GM23338 (cell line): ENCODE measurements around the gene ABHD16A. TPM values are rescaled to one million over a fixed set of nuclear protein-coding genes. Genes with fewer than 3 reads are reported as not detected.

Source experiments
- ATAC-seq: fragments of 200-7000 bp; cut with Tn5 transposase; 3 replicates; pipeline ENCODE4 v1.9.1; 2020
- DNase-seq: peaks from one replicate; pipeline ENCODE4 v3.0.0-alpha.2; 2015; ENCODE audit warnings: low spot score
- H2AFZ ChIP-seq: fragments of 200-600 bp; sonication (generic); 2 replicates; pipeline ENCODE4 v1.8.0; 2016; ENCODE audit warnings: antibody characterized with exemption, mild to moderate bottlenecking, moderate library complexity
- H3F3A ChIP-seq: fragments of 200-600 bp; sonication (generic); replicated peaks from 2 replicates; pipeline ENCODE4 v1.8.0; 2017; ENCODE audit warnings: antibody characterized with exemption, mixed run types, low read depth
- H3K27ac ChIP-seq: fragments of 200-600 bp; sonication (generic); 2 replicates; pipeline ENCODE4 v1.6.1; 2016; ENCODE audit warnings: low read depth
- H3K27me3 ChIP-seq: fragments of 200-600 bp; sonication (generic); 2 replicates; pipeline ENCODE4 v1.8.0; 2016; ENCODE audit warnings: mild to moderate bottlenecking, mixed run types, moderate library complexity; ENCODE audit not compliant: insufficient read depth
- H3K36me3 ChIP-seq: fragments of 200-600 bp; sonication (generic); 2 replicates; pipeline ENCODE4 v1.8.0; 2016; ENCODE audit warnings: mild to moderate bottlenecking; ENCODE audit not compliant: insufficient read depth
- H3K4me1 ChIP-seq: fragments of 200-600 bp; sonication (generic); 2 replicates; pipeline ENCODE4 v1.8.0; 2016; ENCODE audit warnings: mild to moderate bottlenecking, moderate library complexity; ENCODE audit not compliant: insufficient read depth
- H3K4me2 ChIP-seq: fragments of 200-600 bp; sonication (generic); 2 replicates; pipeline ENCODE4 v1.7.1; 2017; ENCODE audit warnings: mixed run types
- H3K4me3 ChIP-seq: fragments of 200-600 bp; sonication (generic); 2 replicates; pipeline ENCODE4 v1.6.1; 2016; ENCODE audit warnings: mixed run types
- H3K79me2 ChIP-seq: fragments of 200-600 bp; sonication (generic); replicated peaks from 2 replicates; pipeline ENCODE4 v1.8.0; 2017; ENCODE audit warnings: mild to moderate bottlenecking; ENCODE audit not compliant: insufficient read depth
- H3K9me2 ChIP-seq: fragments of 200-600 bp; sonication (generic); 2 replicates; pipeline ENCODE4 v1.8.0; 2017; ENCODE audit not compliant: insufficient read depth
- H4K20me1 ChIP-seq: fragments of 200-600 bp; sonication (generic); replicated peaks from 2 replicates; pipeline ENCODE4 v1.8.0; 2017; ENCODE audit warnings: mild to moderate bottlenecking; ENCODE audit not compliant: insufficient read depth
- H3K27ac Mint-ChIP-seq: 2 replicates; pipeline ENCODE4 v1.8.0; 2020; ENCODE audit warnings: inconsistent platforms, mild to moderate bottlenecking, moderate library complexity, mixed read lengths
- H3K27me3 Mint-ChIP-seq: 3 replicates; pipeline ENCODE4 v1.8.0; 2022; ENCODE audit warnings: low read depth, mild to moderate bottlenecking, moderate library complexity, mixed read lengths, inconsistent platforms; ENCODE audit not compliant: insufficient read depth, poor library complexity
- H3K36me3 Mint-ChIP-seq: 3 replicates; pipeline ENCODE4 v1.8.0; 2021; ENCODE audit warnings: low read depth, mild to moderate bottlenecking, inconsistent platforms, moderate library complexity, mixed read lengths
- H3K4me1 Mint-ChIP-seq: 3 replicates; pipeline ENCODE4 v1.8.0; 2020; ENCODE audit warnings: mild to moderate bottlenecking, inconsistent platforms, mixed read lengths
- H3K4me3 Mint-ChIP-seq: 3 replicates; pipeline ENCODE4 v1.8.0; 2021; ENCODE audit warnings: moderate library complexity, mild to moderate bottlenecking, inconsistent platforms, mixed read lengths
- H3K9me3 Mint-ChIP-seq: 3 replicates; pipeline ENCODE4 v1.8.0; 2020; ENCODE audit warnings: moderate library complexity, mild to moderate bottlenecking, inconsistent platforms, mixed read lengths
- CREB1 ChIP-seq: fragments of 250-450 bp; sonication (Bioruptor Pico); IDR thresholded peaks from 2 replicates; pipeline ENCODE4 v1.5.0; 2020; ENCODE audit warnings: low read depth, mild to moderate bottlenecking, moderate library complexity
- EZH2 ChIP-seq: fragments of 200-600 bp; sonication (generic); IDR thresholded peaks from one replicate; pipeline ENCODE4 v1.8.0; 2017; ENCODE audit warnings: antibody characterized with exemption, mild to moderate bottlenecking, low read depth; ENCODE audit not compliant: unreplicated experiment
- EZH2phosphoT487 ChIP-seq: fragments of 200-600 bp; sonication (generic); IDR thresholded peaks from one replicate; pipeline ENCODE4 v1.8.1; 2018; ENCODE audit warnings: antibody characterized with exemption; ENCODE audit not compliant: unreplicated experiment
- JUNB ChIP-seq: IDR thresholded peaks from one replicate; pipeline ENCODE4 v1.6.1; 2016; ENCODE audit warnings: antibody characterized with exemption; ENCODE audit not compliant: unreplicated experiment
- NANOG ChIP-seq: IDR thresholded peaks from 2 replicates; pipeline ENCODE4 v1.6.1; 2016; ENCODE audit warnings: antibody characterized with exemption, borderline replicate concordance
- POLR2AphosphoS5 ChIP-seq: IDR thresholded peaks from 2 replicates; pipeline ENCODE4 v1.6.1; 2016; ENCODE audit warnings: antibody characterized with exemption, low read depth
- STAT1 ChIP-seq: IDR thresholded peaks from one replicate; pipeline ENCODE4 v1.6.1; 2016; ENCODE audit warnings: antibody characterized with exemption; ENCODE audit not compliant: unreplicated experiment
- ZNF114 ChIP-seq: fragments of 250-450 bp; sonication (Bioruptor Pico); IDR thresholded peaks from 2 replicates; pipeline ENCODE4 v1.5.0; 2020; ENCODE audit warnings: mild to moderate bottlenecking, moderate library complexity
- ZNF331 ChIP-seq: fragments of 250-450 bp; sonication (Bioruptor Pico); IDR thresholded peaks from 2 replicates; pipeline ENCODE4 v1.5.0; 2020; ENCODE audit warnings: low read depth, mild to moderate bottlenecking, moderate library complexity
- polyA plus RNA-seq: library from polyadenylated mRNA; unstranded; fragments of >200 nt; fragmentation: Nextera tagmentation; extraction: Ambion mirVana; gene quantifications from 2 replicates; pipeline ENCODE4 v1.2.1, GENCODE V29; 2016
- total RNA-seq: library from RNA; depleted of rRNA; stranded (reverse); fragments of >200 nt; shearing (Covaris generic); gene quantifications from 2 replicates; pipeline ENCODE4 v1.2.3, GENCODE V29; 2014
- TF ChIP-seq, protein P1 (sequence below): IDR thresholded peaks from 2 replicates; pipeline ENCODE4 v1.6.1; 2016; ENCODE audit warnings: antibody characterized with exemption
- TF ChIP-seq, protein P2 (sequence below): fragments of 250-450 bp; sonication (Bioruptor Pico); IDR thresholded peaks from 2 replicates; pipeline ENCODE4 v1.5.0; 2020; ENCODE audit warnings: mild to moderate bottlenecking, moderate library complexity
- TF ChIP-seq, protein P3 (sequence below), 2 experiments: fragments of 200-600 bp in 1 of 2; sonication (generic) in 1 of 2; conservative IDR thresholded peaks; 2 replicates each; pipeline versions ENCODE4 v1.5.1 to v1.6.1; 2016 to 2017; ENCODE audit warnings: antibody characterized with exemption in 2 of 2, low read depth in 2 of 2, mild to moderate bottlenecking in 2 of 2, moderate library complexity in 1 of 2
- TF ChIP-seq, protein P4 (sequence below): IDR thresholded peaks from one replicate; pipeline ENCODE4 v1.6.1; 2018; ENCODE audit warnings: antibody characterized with exemption; ENCODE audit not compliant: unreplicated experiment

ABHD16A gene
- total and polyA plus RNA-seq, 2 experiments from 2014 or later = 26.9 to 37.0 TPM

DNA sequence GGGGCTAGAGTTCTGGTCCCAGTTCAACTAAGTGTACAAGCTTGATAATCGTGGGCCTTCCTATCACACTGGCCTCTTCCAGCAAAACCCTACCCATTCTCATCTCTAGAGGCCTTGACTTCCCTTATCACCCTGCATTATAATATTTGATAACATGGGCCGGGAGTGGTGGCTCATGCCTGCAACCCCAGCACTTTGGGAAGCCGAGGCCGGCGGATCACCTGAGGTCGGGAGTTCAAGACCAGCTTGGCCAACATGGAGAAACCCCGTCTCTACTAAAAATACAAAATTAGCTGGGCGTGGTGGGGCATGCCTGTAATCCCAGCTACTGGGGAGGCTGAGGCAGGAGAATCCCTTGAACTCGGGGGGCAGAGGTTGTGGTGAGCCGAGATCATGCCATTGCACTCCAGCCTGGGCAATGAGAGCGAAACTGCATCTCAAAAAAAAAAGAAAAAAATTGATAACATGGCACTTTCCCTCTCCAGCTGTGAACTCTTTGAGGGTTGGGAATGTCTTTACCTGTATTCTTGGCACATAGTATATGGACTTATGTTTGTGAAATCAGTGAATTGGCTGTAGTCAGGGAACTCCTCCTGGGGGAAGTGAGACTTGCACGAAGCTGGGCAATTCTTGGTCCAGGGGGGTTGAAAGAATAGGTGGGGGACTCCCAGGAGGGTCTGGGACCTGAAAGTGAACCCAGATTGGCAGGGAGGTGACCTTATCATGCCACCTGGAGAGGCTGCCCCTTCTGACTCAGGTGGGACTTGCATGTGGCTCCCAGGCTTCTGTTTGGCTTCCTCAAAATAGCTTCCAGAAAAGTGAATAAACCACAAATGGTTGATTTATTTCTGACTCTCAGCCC is 41.6 kb downstream of the ABHD16A start:
- H3K27ac ChIP-seq = peak overlapping the region; percentile 92

More for the DNA sequence above, 41.6 kb downstream of the ABHD16A start:
- H3K4me1 ChIP-seq = peaks cover 23% of the 10 kb centered on the region
- H3K4me3 Mint-ChIP-seq = peak overlapping the region; percentile 90
- H3K4me1 Mint-ChIP-seq = peaks cover 44% of the 10 kb centered on the region
- peak overlapping the region; percentile 96 for H3K4me3 ChIP-seq
- H3K79me2 ChIP-seq = peaks cover 47% of the 10 kb centered on the region
- no peaks in the 10 kb centered on the region; the same call in 2 of the 3 replicates for H3K9me3 Mint-ChIP-seq
- ATAC-seq (no peak), DNase-seq (no peak)
- peak overlapping the region; percentile 91 for H3K27ac Mint-ChIP-seq
- H3F3A ChIP-seq = peaks cover 21% of the 10 kb centered on the region; the same call in 1 of the 2 replicates
- peaks cover 52% of the 10 kb centered on the region for H3K36me3 Mint-ChIP-seq
- H4K20me1 ChIP-seq = no peaks in the 10 kb centered on the region; the same call in 1 of the 2 replicates
- H3K4me2 ChIP-seq = peak overlapping the region; percentile 98
- H3K27me3 ChIP-seq = no peaks in the 10 kb centered on the region
- peak overlapping the region; percentile 77 for H2AFZ ChIP-seq
- no peaks in the 10 kb centered on the region for H3K9me2 ChIP-seq
- TF ChIP-seq JUNB (no peak), EZH2 (no peak), ZNF331 (no peak), ZNF114 (CRISPR knock-in tag) (no peak), CREB1 (CRISPR knock-in tag) (no peak), NANOG (no peak), POLR2AphosphoS5 (no peak), EZH2phosphoT487 (no peak), STAT1 (no peak)
- TF ChIP-seq, protein P1, sequence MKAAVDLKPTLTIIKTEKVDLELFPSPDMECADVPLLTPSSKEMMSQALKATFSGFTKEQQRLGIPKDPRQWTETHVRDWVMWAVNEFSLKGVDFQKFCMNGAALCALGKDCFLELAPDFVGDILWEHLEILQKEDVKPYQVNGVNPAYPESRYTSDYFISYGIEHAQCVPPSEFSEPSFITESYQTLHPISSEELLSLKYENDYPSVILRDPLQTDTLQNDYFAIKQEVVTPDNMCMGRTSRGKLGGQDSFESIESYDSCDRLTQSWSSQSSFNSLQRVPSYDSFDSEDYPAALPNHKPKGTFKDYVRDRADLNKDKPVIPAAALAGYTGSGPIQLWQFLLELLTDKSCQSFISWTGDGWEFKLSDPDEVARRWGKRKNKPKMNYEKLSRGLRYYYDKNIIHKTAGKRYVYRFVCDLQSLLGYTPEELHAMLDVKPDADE = no peak
- TF ChIP-seq, protein P2, sequence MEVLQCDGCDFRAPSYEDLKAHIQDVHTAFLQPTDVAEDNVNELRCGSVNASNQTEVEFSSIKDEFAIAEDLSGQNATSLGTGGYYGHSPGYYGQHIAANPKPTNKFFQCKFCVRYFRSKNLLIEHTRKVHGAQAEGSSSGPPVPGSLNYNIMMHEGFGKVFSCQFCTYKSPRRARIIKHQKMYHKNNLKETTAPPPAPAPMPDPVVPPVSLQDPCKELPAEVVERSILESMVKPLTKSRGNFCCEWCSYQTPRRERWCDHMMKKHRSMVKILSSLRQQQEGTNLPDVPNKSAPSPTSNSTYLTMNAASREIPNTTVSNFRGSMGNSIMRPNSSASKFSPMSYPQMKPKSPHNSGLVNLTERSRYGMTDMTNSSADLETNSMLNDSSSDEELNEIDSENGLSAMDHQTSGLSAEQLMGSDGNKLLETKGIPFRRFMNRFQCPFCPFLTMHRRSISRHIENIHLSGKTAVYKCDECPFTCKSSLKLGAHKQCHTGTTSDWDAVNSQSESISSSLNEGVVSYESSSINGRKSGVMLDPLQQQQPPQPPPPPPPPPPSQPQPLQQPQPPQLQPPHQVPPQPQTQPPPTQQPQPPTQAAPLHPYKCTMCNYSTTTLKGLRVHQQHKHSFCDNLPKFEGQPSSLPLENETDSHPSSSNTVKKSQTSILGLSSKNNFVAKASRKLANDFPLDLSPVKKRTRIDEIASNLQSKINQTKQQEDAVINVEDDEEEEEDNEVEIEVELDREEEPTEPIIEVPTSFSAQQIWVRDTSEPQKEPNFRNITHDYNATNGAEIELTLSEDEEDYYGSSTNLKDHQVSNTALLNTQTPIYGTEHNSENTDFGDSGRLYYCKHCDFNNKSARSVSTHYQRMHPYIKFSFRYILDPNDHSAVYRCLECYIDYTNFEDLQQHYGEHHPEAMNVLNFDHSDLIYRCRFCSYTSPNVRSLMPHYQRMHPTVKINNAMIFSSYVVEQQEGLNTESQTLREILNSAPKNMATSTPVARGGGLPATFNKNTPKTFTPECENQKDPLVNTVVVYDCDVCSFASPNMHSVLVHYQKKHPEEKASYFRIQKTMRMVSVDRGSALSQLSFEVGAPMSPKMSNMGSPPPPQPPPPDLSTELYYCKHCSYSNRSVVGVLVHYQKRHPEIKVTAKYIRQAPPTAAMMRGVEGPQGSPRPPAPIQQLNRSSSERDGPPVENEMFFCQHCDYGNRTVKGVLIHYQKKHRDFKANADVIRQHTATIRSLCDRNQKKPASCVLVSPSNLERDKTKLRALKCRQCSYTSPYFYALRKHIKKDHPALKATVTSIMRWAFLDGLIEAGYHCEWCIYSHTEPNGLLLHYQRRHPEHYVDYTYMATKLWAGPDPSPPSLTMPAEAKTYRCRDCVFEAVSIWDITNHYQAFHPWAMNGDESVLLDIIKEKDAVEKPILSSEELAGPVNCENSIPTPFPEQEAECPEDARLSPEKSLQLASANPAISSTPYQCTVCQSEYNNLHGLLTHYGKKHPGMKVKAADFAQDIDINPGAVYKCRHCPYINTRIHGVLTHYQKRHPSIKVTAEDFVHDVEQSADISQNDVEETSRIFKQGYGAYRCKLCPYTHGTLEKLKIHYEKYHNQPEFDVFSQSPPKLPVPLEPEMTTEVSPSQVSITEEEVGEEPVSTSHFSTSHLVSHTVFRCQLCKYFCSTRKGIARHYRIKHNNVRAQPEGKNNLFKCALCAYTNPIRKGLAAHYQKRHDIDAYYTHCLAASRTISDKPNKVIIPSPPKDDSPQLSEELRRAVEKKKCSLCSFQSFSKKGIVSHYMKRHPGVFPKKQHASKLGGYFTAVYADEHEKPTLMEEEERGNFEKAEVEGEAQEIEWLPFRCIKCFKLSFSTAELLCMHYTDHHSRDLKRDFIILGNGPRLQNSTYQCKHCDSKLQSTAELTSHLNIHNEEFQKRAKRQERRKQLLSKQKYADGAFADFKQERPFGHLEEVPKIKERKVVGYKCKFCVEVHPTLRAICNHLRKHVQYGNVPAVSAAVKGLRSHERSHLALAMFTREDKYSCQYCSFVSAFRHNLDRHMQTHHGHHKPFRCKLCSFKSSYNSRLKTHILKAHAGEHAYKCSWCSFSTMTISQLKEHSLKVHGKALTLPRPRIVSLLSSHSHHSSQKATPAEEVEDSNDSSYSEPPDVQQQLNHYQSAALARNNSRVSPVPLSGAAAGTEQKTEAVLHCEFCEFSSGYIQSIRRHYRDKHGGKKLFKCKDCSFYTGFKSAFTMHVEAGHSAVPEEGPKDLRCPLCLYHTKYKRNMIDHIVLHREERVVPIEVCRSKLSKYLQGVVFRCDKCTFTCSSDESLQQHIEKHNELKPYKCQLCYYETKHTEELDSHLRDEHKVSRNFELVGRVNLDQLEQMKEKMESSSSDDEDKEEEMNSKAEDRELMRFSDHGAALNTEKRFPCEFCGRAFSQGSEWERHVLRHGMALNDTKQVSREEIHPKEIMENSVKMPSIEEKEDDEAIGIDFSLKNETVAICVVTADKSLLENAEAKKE (CRISPR knock-in tag) = no peak
- TF ChIP-seq, protein P3, sequence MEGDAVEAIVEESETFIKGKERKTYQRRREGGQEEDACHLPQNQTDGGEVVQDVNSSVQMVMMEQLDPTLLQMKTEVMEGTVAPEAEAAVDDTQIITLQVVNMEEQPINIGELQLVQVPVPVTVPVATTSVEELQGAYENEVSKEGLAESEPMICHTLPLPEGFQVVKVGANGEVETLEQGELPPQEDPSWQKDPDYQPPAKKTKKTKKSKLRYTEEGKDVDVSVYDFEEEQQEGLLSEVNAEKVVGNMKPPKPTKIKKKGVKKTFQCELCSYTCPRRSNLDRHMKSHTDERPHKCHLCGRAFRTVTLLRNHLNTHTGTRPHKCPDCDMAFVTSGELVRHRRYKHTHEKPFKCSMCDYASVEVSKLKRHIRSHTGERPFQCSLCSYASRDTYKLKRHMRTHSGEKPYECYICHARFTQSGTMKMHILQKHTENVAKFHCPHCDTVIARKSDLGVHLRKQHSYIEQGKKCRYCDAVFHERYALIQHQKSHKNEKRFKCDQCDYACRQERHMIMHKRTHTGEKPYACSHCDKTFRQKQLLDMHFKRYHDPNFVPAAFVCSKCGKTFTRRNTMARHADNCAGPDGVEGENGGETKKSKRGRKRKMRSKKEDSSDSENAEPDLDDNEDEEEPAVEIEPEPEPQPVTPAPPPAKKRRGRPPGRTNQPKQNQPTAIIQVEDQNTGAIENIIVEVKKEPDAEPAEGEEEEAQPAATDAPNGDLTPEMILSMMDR (conservative IDR thresholded peaks at IDR 0.05; ENCODE audit: low read depth in 2 of 2) = no peak
- TF ChIP-seq, protein P4, sequence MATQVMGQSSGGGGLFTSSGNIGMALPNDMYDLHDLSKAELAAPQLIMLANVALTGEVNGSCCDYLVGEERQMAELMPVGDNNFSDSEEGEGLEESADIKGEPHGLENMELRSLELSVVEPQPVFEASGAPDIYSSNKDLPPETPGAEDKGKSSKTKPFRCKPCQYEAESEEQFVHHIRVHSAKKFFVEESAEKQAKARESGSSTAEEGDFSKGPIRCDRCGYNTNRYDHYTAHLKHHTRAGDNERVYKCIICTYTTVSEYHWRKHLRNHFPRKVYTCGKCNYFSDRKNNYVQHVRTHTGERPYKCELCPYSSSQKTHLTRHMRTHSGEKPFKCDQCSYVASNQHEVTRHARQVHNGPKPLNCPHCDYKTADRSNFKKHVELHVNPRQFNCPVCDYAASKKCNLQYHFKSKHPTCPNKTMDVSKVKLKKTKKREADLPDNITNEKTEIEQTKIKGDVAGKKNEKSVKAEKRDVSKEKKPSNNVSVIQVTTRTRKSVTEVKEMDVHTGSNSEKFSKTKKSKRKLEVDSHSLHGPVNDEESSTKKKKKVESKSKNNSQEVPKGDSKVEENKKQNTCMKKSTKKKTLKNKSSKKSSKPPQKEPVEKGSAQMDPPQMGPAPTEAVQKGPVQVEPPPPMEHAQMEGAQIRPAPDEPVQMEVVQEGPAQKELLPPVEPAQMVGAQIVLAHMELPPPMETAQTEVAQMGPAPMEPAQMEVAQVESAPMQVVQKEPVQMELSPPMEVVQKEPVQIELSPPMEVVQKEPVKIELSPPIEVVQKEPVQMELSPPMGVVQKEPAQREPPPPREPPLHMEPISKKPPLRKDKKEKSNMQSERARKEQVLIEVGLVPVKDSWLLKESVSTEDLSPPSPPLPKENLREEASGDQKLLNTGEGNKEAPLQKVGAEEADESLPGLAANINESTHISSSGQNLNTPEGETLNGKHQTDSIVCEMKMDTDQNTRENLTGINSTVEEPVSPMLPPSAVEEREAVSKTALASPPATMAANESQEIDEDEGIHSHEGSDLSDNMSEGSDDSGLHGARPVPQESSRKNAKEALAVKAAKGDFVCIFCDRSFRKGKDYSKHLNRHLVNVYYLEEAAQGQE = no peak
- H3K27me3 Mint-ChIP-seq = peaks cover 28% of the 10 kb centered on the region
- H3K36me3 ChIP-seq = peaks cover 12% of the 10 kb centered on the region; the same call in 1 of the 2 replicates
